GM21529 (cell line): Measurements from ENCODE around the gene INS.

Experiments used
- ATAC-seq: cut with Tn5 transposase; IDR thresholded peaks from one replicate; pipeline ENCODE4 v1.9.1; 2021; ENCODE audit not compliant: unreplicated experiment

Gene INS

GRCh38 chr11:2148595-2148994 lies 12.4 kb downstream of the INS start:
- no peak for ATAC-seq

- ATAC-seq: no peak
These were observed 13.6 kb downstream of the INS start for GRCh38 chr11:2147391-2147790.

GRCh38 chr11:2146051-2146450 lies 15.0 kb downstream of the INS start:
- no peak for ATAC-seq

GRCh38 chr11:2144544-2145248 lies 16.3 kb downstream of the INS start:
- no peak for ATAC-seq

GRCh38 chr11:2143799-2144543 lies 17.0 kb downstream of the INS start:
- no peak for ATAC-seq

GRCh38 chr11:2143477-2143798 lies 17.6 kb downstream of the INS start:
- ATAC-seq: no peak

- no peak for ATAC-seq
These were observed 18.2 kb downstream of the INS start for GRCh38 chr11:2142762-2143202.

GRCh38 chr11:2142300-2142759 lies 18.7 kb downstream of the INS start:
- ATAC-seq: no peak

GRCh38 chr11:2140411-2141400 lies 20.3 kb downstream of the INS start:
- ATAC-seq: no peak

- ATAC-seq: no peak
These were observed 21.2 kb downstream of the INS start for GRCh38 chr11:2139621-2140337.

GRCh38 chr11:2139123-2139521 lies 21.9 kb downstream of the INS start, which contains the start of gene IGF2:
IGF2 (minus strand) TSS chr11:2139389; CDS start chr11:2135523, 3,866 bp downstream.
- ATAC-seq: no peak

- no peak for ATAC-seq
These were observed 22.4 kb downstream of the INS start for GRCh38 chr11:2138431-2139122.

GRCh38 chr11:2138068-2138430 lies 23.0 kb downstream of the INS start:
- ATAC-seq: no peak

GRCh38 chr11:2137202-2138067 lies 23.6 kb downstream of the INS start:
- ATAC-seq: no peak

GRCh38 chr11:2136952-2137201 lies 24.1 kb downstream of the INS start:
- ATAC-seq: no peak

GRCh38 chr11:2136209-2136951 lies 24.6 kb downstream of the INS start:
- no peak for ATAC-seq

- ATAC-seq: no peak
These were observed 25.3 kb downstream of the INS start for GRCh38 chr11:2135648-2136201.

- no peak for ATAC-seq
These were observed 25.9 kb downstream of the INS start for GRCh38 chr11:2135018-2135569.
